Renal cortical epithelial cell (primary cell): Measurements from ENCODE around the gene ELMO2. TPM values are rescaled to one million over a fixed set of nuclear protein-coding genes. Genes with fewer than 3 reads are reported as not detected.

Experiments used
- DNase-seq: peaks from one replicate; pipeline ENCODE4 v3.0.0-alpha.2; 2011; ENCODE audit warnings: low read depth
- total RNA-seq: library from RNA; depleted of rRNA; stranded (reverse); fragments of >200 nt; gene quantifications from 2 replicates; pipeline ENCODE4 v1.2.3, GENCODE V29; 2014

Gene ELMO2
- total RNA-seq, 1 donor from 2014 or later, result 46.9 TPM

DNA sequence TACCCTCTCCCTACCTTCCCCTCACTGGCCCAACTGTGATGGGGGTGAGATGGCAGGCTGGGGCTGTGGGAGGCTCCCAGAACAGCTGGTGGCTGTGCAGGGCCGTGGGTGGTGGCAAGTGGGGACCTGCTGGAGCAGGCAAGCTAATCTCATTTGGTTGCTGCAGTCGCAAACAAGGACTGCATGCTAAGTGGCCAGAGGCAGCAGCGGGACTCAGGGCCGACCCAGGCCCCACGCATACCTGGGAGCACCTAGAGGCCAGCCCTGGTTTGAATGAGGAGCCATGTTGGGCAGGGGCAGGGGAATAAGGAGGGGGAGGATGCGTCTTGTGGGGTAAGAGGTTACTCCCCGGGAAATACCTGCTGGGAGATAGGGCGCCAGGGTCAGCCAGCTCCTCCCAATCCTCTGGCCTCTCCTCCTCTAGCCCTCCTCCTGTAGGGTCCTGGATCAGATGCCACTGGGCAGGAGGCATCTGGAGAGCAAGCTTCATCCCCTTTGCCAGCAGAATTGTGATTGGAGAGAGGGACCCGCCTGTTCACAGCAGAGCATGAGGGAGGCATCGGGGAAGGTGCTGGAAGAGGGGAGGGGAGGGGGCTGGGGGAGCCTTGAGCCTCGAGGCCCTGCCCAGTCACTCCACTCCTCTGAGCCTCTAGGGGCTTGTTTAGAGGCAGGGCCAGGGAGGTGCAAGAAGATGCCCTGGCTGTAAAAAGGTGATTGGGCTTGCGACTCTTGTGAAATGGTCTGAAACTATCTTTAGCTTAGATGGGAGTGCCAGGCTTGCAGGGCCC lies 73.8 kb downstream of the ELMO2 start:
- DNase-seq, result no peak

DNA sequence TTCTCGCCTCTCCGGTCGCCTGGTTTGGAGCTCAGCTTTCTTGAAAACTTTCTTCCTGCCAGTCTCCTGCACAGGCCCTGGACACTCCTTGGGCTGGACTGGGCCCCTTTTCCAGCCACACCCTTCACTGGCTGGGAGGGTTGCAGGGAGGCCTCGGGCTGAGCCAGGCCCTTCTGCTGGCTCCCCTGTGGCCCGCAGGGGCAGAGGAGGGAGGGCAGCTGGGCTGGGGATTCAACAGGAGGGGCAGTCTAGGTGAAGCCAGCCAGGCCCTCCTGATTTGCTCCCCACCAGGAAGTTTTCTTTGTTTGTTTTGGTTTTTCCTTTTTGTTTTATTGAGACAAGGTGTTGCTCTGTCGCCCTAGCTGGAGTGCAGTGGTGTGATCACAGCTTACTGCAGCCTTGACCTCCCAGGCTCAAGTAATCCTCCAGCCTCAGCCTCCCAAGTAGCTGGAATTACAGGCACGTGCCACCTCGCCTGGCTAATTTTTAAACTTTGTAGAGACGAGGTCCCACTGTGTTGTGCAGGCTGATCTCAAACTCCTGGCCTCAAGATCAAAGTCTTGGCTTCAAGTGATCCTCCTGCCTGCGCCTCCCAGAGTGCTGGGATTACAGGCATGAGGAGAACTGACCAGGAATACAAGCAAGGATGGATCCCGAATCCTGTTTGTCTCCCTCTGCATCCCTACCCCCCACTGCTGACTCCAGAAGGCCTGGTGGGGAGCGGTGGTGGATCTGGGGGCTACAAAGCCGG lies 74.6 kb downstream of the ELMO2 start:
- no peak for DNase-seq

DNA sequence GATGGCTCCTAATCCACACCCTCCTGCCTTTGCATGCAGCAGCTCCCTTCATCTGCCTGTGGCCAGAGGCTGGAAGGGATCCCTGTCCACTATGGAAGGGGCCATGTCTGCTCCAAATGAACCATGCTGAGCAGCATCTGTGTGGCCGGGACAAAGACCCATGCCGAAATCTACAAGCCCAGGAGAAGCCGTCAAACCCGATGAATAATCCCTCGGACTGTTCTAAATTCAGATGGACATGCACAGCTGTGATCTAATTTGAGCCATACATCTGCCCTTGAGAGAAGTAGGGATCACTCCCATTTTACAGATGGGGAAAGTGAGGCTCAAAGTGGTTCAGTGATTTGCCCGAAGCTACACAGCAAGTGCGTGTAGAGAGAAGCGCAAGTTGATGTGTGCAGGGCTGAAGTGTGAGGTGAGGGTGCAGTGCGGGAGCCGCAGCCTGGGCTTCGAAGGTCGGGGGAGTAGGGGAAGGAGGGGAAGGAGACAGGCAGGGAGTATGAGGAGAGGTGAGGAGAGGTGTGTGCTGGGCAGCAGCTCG lies 75.5 kb downstream of the ELMO2 start:
- no peak for DNase-seq

DNA sequence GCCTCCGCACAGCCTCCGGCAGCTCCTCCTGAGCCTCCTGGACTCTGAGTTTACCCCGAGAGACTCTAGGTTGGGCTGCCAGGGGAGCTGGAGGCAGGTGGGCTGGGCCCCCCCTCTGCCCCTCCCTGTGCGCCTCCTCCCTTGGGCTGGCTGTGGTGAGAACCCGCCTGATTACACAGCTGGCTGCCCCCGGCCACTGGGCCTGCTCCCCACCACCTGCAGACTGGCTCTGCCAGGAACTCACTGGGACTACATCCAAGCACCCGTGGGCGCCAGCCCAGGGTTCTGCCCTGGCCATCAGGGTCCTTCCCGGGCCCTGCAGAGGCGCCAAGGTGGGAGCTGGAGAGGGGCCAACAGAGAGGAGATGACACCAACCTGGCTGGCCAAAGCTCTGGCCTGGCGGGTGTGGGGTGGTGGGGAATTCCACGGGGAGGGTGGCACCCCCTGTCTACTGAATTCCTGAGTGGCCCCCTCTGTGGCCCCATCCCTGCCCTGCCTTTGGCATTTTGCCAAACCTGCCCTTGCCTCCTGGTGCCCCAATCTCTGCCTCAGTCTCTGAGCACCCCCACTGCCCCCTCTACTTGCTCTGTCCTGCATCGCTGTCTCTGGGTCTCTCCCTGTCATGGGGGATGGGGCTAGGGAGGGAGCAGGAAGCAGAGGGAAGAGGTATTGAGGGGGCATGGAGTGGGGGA lies 76.2 kb downstream of the ELMO2 start:
- DNase-seq, result peak; percentile 38

DNA sequence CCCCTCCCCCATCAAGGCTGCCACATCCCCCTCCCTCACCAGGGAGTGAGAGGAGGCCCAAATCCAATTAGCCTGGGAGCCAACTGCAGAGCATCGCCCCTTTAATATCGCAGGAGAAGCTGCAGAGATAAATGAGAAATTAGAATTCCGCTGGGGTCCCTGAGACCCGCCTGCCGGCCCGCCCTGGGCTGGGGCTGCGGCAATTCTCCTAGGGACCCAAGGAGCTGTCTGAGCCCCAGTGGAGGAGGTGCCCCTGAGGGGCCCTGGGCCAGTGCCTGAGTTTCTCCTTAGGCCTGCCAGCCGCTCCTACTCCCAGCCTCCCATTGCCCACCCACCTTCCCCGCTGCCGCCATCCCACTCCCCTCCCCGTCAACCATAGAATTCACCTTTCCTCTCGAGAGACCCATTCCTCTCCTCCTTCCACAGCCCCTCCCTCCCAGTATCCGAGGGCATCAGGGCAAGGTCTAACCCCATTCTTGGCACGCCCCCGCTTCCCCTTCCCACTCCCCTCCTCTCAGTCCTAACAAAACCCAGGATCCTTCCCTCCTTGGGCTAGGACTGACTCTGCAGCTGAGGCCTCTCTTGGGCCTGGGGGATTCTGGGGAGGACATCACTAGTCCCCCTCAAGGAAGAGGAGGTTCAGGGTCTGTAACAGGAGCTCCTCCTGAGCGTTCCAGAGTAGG lies 78.1 kb downstream of the ELMO2 start:
- no peak for DNase-seq

DNA sequence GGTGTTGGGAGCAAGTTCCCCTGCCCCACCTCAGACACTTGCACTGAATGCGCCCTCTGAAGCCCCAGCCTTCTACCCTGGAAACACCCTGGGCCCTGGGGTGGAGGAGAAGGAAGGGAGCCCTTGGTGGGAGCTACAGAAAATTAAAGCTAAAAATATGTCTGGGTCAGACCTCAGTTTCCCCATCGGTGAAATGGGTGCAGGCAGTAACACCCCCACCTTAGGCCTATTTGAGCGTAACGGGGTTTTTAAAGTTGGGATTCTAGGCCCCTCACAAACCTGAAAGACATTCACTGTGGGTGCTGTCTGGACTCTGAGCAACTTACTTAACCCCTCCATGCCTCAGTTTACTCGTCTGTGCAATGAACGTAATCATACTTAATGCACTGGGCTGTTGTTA lies 78.9 kb downstream of the ELMO2 start:
- no peak for DNase-seq

DNA sequence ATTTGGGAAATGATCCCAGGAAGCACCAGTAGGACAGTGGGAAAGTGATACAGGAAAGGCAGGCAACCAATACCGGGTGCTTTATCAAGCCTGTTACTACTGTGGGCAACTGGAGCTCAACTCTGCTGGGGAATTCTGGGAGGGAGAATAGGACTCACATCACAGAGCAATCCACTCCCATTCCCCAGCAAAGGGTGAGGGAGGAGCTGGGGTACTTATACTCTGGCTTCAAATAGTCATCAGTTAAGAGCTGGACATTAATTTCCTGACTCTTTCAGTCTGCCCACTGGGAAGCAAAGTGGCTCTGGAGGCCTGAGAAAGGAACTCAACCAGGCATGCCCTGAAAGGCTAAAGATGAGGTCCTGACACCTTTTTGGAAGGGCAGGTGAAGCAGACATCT lies 80.6 kb downstream of the ELMO2 start:
- no peak for DNase-seq

DNA sequence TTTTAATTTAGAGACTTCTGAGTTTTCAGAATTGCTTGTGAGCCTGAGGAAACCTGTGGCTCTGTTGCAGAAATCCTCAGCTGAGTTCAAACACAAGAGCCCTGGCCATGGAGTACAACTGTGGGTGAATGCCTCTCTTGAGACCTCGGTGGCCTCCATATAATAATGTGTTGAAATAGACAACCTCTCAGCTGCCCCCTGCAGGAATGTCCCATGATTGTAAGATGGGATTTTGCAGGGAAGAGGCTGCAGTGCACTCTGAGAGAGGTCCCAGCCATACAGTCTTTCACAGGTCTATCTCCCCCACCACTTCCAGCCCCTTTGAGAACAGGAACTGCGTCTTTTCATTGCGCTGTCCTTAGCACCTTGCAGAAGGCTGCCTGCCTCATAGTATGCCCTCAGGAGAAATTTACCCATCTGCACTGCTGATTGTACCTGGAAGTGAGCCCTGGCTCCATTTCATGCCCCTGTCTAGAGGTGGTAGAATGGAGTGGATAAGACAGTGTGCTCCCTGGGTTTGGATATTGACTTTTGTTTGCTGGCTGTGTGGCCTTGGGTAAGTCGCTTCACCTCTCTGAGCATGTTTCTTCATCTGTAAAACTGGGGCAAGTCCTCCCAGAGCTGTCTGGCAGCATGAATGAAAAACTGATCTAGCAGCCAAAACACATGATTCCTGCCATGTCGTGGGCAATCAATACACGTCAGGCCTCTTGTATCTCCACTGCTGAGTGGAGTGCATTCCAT lies 81.3 kb downstream of the ELMO2 start:
- no peak for DNase-seq

DNA sequence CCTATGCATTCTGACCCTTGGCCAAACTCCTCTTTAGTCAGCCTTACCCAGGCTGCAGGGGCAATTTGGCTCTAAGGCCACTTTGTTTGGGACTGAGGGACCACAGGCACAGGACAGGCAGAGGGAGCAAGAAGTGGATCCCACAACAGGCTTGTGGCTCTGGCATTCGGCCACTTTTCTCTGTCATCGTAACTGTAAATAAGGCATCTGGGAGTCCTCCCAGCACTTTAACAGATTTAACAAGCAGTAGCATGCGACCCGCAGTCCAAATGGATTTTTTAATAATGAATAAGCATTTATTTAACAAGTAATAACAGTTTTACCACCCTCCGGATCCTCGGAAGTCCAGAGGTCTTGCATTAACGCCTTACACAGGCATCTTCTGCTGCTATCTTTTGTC lies 82.0 kb downstream of the ELMO2 start:
- DNase-seq, result no peak

DNA sequence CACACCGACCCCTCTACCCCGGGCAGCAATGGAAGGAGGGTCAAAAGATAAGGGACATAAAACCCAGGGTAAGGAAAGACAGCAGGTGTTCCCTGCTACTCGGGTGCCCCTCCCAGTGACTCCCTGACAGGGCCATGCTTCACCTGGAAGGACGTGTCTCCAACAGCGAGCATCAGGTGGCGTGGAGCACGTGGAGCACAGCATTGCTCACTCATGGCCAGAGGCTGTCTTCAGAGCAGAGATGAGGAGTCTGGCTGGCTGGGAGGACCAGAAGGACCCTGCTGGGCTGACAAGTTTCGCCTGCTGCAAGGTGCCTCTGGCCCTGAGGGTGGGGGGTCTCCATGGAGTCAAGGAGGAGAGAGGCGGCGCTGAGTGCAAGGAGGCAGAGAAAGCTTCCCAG lies 82.9 kb downstream of the ELMO2 start:
- no peak for DNase-seq

DNA sequence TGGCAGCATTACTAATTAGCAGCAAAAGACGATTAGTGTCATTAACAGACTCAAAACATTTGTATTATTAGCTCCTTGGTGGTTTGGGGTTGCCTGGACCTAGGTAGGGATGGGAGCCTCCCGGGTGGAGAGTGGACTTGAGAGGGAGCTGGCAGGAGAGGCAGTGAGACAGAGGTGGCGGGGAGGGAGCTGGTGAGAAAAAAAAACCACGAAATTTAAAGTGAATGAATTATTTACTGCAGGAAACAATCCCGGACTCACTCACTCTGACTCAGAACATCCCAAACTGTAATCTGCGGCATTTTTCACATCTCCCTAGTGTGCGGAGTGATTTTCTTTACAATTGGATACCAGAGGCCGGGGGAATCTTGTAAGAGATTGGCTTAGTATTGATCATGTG lies 83.8 kb downstream of the ELMO2 start:
- DNase-seq, result no peak

DNA sequence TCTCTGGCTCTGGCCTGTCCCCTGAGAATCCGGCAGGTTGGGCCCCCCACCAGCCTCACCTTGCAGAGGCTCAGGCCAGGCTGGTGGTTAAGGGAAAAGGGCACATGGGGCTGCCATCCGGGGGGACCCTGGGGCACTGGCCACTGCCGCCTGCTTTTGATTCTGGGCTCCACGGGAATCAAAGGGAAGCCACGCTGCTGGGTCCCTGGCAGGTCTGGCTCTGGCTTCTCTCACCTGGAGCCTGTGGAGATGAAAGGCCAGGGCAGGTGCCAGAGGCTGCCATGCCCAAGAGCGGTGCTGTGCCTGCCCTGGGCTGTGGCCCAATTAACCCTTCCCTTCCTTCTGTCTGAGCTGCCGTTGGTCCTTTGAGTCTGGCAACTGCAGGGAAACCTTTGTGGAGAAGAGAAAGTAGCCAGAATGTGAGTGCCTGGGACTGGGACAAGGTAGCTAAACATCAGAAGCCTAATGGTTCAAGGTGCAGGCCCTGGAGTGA lies 88.7 kb downstream of the ELMO2 start:
- DNase-seq, result no peak

DNA sequence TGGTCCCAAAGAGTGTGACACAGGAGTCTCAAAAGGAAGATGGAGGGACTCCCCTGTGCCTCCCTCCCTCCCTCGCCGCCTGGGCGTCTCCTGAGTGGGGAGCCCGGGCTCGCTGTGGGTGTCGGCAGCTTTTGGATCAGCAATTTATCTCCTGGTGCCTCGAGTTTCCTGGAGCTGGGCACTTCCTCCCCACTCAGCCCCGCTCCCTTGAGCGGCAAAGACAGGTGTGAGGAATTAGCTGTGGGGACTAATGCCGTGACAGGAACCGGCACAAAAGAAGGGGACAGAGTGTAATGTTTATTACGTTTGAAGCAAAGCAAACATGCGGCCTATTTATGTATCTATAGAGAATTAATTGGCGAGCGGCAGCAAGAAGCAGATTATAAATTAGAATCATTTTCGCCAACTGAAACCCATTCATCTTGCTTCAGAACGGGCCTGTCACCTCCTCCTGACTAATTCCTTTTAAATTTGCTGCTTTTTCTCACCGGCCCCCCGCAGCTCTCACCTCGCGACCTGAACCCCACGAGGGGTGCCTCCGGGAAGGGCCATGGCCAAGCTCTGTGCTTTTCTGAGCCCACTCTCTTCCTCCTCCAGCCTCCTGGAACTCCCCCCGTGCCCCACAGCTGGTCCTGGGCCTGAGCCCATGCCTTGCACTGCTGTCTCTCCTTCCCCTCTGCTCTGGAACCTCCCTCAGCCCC lies 89.3 kb downstream of the ELMO2 start:
- no peak for DNase-seq

Other genes with a start within 250 kb of the ELMO2 start
- gene CDH22, start 98.1 kb downstream of the ELMO2 start, total RNA-seq, result not detected in 2 replicates
- 1.7 and 8.1 TPM in 2 replicates for gene ZNF334, start 106.9 kb upstream of the ELMO2 start, total RNA-seq
- gene OCSTAMP, start 144.0 kb upstream of the ELMO2 start, total RNA-seq, result not detected in 2 replicates
- gene SLC13A3, start 244.8 kb upstream of the ELMO2 start, total RNA-seq, result 1.4 and 4.2 TPM in 2 replicates